Fibroblast of villous mesenchyme (primary cell): Measurements from ENCODE around the gene HLA-E. TPM values are rescaled to one million over a fixed set of nuclear protein-coding genes. Genes with fewer than 3 reads are reported as not detected.

Experiments
- DNase-seq: peaks from one replicate; pipeline ENCODE4 v3.0.0-alpha.2; 2010; ENCODE audit warnings: low read depth
- H3K4me3 ChIP-seq: 2 replicates; pipeline ENCODE4 v1.5.1; 2011; ENCODE audit warnings: low read depth, mild to moderate bottlenecking, low read length
- total RNA-seq: library from RNA; depleted of rRNA; stranded (reverse); fragments of >200 nt; gene quantifications from 2 replicates; pipeline ENCODE4 v1.2.3, GENCODE V29; 2012
- TF ChIP-seq, protein P1 (sequence below): IDR thresholded peaks from 2 replicates; pipeline ENCODE4 v1.5.1; 2012; ENCODE audit warnings: low read depth, mild to moderate bottlenecking, low read length; ENCODE audit not compliant: insufficient read depth

HLA-E gene
- total RNA-seq, 1 donor = 165 TPM

DNA sequence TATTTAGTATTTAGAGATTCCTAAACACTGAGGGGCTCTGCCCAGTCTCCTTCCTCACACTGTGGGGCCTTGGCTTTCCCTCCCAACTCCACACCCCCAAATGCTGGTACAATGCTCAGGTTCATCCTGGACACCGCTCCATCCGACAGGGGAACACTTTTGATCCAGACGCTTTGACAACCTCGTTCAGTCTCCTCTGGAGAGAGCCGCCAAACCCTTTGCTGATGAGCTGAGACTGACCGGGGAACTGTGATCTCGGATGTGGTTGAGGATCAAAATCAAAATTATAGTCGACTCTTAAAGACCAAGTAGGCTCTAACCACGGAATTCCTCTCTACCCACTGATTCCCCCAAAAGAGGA is 38.8 kb upstream of the HLA-E start:
- no peak for DNase-seq
- TF ChIP-seq, protein P1, sequence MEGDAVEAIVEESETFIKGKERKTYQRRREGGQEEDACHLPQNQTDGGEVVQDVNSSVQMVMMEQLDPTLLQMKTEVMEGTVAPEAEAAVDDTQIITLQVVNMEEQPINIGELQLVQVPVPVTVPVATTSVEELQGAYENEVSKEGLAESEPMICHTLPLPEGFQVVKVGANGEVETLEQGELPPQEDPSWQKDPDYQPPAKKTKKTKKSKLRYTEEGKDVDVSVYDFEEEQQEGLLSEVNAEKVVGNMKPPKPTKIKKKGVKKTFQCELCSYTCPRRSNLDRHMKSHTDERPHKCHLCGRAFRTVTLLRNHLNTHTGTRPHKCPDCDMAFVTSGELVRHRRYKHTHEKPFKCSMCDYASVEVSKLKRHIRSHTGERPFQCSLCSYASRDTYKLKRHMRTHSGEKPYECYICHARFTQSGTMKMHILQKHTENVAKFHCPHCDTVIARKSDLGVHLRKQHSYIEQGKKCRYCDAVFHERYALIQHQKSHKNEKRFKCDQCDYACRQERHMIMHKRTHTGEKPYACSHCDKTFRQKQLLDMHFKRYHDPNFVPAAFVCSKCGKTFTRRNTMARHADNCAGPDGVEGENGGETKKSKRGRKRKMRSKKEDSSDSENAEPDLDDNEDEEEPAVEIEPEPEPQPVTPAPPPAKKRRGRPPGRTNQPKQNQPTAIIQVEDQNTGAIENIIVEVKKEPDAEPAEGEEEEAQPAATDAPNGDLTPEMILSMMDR = no peak
- H3K4me3 ChIP-seq = no peak overlapping the region

DNA sequence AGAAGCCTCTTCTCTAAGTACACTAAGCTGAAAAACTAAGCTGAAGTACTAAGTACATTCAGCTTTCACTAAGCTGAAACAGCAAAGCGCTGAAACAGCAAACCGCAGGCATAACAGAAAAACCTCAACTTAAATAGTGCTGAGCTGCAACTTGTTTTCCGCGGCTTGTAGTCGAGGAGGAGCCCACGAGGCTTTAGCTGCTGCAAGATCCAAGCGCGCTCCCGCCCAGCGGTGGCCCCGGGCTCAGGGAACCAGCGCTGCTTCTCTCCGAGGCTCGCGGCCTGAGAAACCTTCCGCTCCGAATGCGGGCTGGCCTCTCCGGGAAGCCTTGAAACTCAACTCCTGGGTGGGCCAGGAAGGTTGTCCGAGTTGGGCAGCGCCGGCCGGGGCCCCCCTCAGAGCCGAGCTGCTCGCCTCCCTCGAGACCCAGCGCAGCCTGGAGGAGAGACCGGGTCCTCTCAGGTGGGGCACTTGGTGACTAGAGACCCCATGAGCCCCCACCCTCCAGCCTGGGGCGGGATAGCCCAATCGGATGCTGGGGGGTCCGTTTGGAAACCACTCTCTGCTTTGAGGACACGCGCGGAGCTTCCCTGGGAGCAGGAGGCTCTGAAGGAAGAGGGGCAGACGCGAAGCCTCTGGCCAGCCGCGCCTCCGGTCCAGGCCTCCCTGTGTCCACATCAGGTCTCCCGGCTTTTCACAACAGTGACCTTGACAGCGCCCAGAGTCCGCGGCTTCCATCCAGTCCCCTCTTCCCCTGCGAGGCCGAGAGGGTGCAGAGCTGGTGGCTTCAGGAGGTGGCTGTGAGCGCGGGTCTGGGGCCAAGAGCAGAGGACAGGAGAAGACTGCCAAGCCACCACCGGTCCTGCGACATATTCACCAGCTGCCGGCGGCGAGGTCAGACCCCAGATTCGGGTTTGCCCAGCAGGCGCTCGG is 38.1 kb upstream of the HLA-E start:
- TF ChIP-seq, protein P1 = no peak
- DNase-seq = peak; percentile 70
- H3K4me3 ChIP-seq = no peak overlapping the region

DNA sequence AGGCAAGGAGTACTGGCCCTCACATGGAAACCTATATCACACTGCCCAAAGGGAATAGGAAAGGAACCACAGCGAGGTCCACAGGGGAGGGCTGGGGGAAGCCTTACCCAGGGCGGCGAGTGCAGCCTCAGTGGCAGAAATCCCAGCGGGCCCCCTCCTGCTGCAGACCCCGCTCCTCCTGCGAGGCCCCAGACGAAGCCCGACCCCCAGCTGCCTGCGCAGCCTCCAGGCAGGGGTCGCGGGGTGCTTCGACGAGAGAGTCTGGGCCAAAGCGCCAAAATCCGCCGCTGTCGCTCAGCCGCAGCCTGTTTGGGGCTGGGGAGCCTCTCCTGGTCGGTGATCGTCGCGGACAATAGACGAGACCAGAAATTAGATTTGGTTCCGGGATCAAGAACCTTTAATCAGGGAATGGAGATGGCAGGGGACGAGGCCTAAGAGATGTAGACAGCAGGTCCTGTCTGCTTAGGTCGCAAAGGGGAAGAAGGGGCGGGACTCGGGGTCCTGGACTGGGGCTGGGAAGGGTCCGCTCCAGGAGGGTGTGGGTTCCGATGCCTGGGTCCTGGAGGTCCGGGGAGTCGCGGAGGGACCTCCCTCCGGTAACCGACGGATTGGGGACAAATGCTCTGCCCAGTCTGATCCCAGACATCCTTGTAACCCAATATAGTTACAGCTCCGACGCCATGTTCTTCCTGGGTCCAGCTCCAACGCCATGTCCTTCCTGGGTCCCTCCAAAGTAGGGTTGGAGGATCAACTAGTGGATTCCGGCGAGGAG is 36.4 kb upstream of the HLA-E start:
- H3K4me3 ChIP-seq = no peak overlapping the region
- no peak for DNase-seq
- TF ChIP-seq, protein P1 = no peak

DNA sequence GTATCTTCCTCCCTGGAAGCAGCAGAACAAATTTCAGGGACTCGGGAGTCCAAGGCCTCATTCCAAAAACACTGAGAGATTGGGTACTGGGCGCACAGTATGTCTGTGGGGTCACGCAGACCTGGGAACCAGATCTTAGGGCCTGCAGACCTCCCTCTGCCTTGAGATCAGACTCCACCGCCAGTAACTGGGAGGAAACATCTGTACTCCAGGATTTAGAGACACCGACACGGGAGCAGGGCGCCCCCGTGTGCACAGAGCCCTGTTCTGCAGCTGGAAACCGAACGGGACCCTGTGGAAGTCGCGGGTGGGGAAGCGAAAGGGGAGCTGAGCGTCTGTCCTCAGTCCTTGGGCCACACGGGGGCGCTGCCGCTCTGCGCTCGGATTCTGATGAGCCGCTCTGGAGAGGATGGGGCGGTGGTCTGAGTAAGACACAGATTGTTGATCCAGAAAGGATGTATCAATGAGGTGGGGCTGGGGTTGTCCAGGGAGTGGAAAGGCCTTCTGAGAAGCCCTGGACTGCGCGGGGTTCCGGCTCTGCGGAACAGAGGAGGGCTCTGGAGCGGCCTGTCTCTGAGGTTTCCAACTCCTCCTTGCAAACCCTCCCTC is 35.7 kb upstream of the HLA-E start:
- TF ChIP-seq, protein P1 = peak; percentile 90
- peak; percentile 90 for DNase-seq
- no peak overlapping the region for H3K4me3 ChIP-seq

DNA sequence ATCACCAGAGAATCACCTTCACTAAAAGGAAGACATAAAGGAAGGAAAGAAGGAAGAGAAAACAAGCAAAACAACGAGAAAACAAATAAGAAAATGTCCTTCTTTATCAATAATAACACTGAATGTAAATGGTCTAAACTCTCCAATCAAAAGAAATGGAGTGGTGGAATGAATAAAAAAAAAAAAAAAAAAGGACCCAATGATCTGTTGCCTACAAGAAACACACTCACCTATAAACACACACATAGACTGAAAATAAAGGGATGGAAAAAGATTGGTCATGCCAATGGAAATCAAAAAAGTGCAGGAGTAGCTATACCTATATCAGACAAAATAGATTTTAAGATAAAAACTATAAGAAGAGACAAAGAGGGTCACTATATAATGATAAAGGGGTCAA is 30.2 kb upstream of the HLA-E start:
- H3K4me3 ChIP-seq = no peak overlapping the region
- TF ChIP-seq, protein P1 = no peak
- DNase-seq = no peak

DNA sequence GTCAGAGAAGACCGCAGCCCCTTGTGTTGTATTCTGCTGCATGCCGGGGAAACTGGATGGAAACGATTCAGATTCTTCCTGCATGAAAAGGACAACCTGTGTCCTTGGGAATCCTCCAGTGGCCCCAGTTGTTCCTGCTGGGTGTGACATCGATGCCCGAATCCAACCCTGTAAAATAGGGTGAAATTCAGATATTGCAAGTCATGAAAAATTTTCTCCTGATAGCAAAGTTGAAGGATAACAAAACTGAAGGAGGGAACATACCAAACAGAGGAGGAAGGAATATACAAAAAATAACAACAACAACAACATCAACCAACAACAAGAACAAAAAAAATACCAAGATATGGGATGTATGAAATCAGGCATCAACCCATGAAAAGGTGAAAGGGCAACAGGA is 28.3 kb upstream of the HLA-E start:
- TF ChIP-seq, protein P1 = no peak
- DNase-seq = no peak
- H3K4me3 ChIP-seq = no peak overlapping the region
